ENCODE measurements around the gene HYDIN. TPM values are rescaled to one million over a fixed set of nuclear protein-coding genes. Genes with fewer than 3 reads are reported as not detected.

The HYDIN gene
- total RNA-seq, 2 donors from 2014 or later, result 1.5 to 12.5 TPM

DNA sequence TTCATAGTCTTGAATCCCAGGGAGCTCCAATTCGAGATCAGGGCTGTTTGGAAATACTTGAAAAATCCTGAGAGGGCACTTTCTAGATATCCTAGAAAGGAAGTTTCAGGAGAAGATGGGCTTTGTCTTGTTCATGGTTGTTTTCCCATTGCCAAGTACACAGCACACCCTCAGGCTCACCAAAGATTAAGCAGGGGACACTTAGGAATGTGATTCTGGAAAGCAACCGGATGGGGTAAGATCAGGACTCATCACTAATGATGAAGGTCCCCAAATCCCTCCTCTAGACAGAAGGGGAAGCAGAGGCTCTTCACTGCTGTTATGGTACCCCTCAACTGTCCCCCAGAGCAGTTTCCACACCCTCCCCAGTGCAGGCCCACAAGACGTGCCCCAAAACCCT lies 470.3 kb downstream of the HYDIN start:
- WGBS, result 75% methylated on average over 3 of the region's 3 CpGs
- Histone ChIP-seq H3K36me3 (no peaks in the 10 kb centered on the region), H3K4me1 (replicated peaks) (no peaks in the 10 kb centered on the region), H3K27me3 (replicated peaks; ENCODE audit: insufficient read depth) (no peaks in the 10 kb centered on the region), H3K9me3 (no peaks in the 10 kb centered on the region), H3K4me3 (no peak overlapping the region), H3K27ac (no peak overlapping the region)
- no peak for TF ChIP-seq POLR2A (IDR thresholded peaks at IDR 0.05)
- TF ChIP-seq, protein P1, sequence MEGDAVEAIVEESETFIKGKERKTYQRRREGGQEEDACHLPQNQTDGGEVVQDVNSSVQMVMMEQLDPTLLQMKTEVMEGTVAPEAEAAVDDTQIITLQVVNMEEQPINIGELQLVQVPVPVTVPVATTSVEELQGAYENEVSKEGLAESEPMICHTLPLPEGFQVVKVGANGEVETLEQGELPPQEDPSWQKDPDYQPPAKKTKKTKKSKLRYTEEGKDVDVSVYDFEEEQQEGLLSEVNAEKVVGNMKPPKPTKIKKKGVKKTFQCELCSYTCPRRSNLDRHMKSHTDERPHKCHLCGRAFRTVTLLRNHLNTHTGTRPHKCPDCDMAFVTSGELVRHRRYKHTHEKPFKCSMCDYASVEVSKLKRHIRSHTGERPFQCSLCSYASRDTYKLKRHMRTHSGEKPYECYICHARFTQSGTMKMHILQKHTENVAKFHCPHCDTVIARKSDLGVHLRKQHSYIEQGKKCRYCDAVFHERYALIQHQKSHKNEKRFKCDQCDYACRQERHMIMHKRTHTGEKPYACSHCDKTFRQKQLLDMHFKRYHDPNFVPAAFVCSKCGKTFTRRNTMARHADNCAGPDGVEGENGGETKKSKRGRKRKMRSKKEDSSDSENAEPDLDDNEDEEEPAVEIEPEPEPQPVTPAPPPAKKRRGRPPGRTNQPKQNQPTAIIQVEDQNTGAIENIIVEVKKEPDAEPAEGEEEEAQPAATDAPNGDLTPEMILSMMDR (IDR thresholded peaks at IDR 0.05), result no peak
- TF ChIP-seq POLR2AphosphoS5 (IDR thresholded peaks at IDR 0.05), result no peak
- no peak for DNase-seq (ENCODE audit: low spot score)
- intact Hi-C loops (cut with DNase I), result no loop called here

DNA sequence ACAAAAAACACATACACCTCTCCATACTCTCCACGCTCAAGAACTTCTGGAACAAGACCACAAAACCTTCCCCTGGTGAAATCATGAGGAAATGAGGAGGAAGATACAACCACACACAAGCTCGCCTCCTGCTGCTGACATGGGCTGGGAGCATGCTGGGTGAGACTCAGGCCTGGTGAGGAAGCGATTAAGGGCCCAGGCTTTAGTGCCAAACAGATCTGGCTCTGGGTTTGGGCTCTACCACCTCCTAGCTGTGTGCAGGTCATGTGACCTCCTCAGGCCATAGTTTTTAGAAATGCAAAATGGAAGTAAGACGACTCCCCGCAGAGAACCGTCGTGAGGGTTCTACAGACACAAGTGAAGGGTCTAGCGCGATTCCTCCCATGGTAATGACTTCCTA lies 470.9 kb downstream of the HYDIN start:
- Histone ChIP-seq H3K4me1 (replicated peaks) (no peaks in the 10 kb centered on the region), H3K9me3 (no peaks in the 10 kb centered on the region), H3K4me3 (no peak overlapping the region), H3K36me3 (no peaks in the 10 kb centered on the region), H3K27ac (no peak overlapping the region), H3K27me3 (replicated peaks; ENCODE audit: insufficient read depth) (no peaks in the 10 kb centered on the region)
- 94% methylated on average over 9 of the region's 9 CpGs for WGBS
- TF ChIP-seq POLR2A (IDR thresholded peaks at IDR 0.05), result no peak
- TF ChIP-seq POLR2AphosphoS5 (IDR thresholded peaks at IDR 0.05), result no peak
- TF ChIP-seq, protein P1 (IDR thresholded peaks at IDR 0.05), result no peak
- intact Hi-C loops (cut with DNase I), result loop anchor here (5.0 kb wide), 1 partner anchor 82 kb away; no protein-coding TSS in a partner anchor
- no peak for DNase-seq (ENCODE audit: low spot score)

DNA sequence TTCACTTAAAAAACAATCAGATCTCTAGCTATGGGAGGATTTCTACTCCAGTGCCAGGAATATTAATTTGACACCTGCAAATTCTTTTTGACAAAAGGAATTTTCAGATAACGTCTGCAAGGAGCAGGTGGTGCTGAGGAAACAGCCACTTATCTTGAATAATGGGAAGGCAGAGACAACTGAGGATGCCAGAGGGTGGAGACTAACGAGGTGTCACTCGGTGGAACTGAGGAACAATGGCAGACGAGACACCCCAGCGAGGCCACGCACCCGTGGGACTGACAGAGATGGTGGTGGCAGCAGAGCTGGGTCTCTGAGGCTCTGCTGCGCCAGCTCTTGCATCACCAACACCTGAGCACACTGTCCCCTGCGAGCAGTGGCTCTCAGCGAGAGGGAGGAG lies 471.7 kb downstream of the HYDIN start:
- no peaks in the 10 kb centered on the region for H3K36me3 ChIP-seq

More for the DNA sequence above, 471.7 kb downstream of the HYDIN start:
- H3K4me1 ChIP-seq (replicated peaks), result no peaks in the 10 kb centered on the region
- TF ChIP-seq POLR2A (IDR thresholded peaks at IDR 0.05) (no peak), POLR2AphosphoS5 (IDR thresholded peaks at IDR 0.05) (no peak)
- TF ChIP-seq, protein P1 (IDR thresholded peaks at IDR 0.05), result no peak
- DNase-seq (ENCODE audit: low spot score), result no peak
- 83% methylated on average over 10 of the region's 10 CpGs for WGBS
- no peak overlapping the region for H3K4me3 ChIP-seq
- intact Hi-C loops (cut with DNase I), result loop anchor here (5.0 kb wide), 1 partner anchor 81 kb away; no protein-coding TSS in a partner anchor
- H3K27ac ChIP-seq, result no peak overlapping the region
- no peaks in the 10 kb centered on the region for H3K27me3 ChIP-seq (replicated peaks; ENCODE audit: insufficient read depth)
- no peaks in the 10 kb centered on the region for H3K9me3 ChIP-seq

Small RNA genes lying within 50 kb of the gene (small RNA-seq; reads per million reads assigned to genes)
- gene RNU6ATAC25P, result 0 reads per million in 2 donors

Other genes with a start within 250 kb of the HYDIN start
- gene CMTR2, start 58.7 kb upstream of the HYDIN start, total RNA-seq, result 10 to 100 TPM; 16.6 to 26.2 TPM
- gene CALB2, start 128.0 kb upstream of the HYDIN start, total RNA-seq, result 1 to 10 TPM; 2.4 to 6.9 TPM
- gene TLE7, start 211.3 kb upstream of the HYDIN start, total RNA-seq, result 1 to 10 TPM in 1 of 2 donors, not detected in 1; 3.9 TPM
- gene ZNF23, start 231.5 kb upstream of the HYDIN start, total RNA-seq, result 1 to 10 TPM; 6.1 to 6.8 TPM